BE2C (cell line): ENCODE measurements around the gene PLCXD1.

ENCODE experiments used
- DNase-seq: peaks from one replicate; pipeline ENCODE4 v3.0.0-alpha.2; 2020
- H3K27me3 ChIP-seq: fragments of 250-450 bp; sonication (Bioruptor Pico); 2 replicates; pipeline ENCODE4 v1.5.1; 2020; ENCODE audit warnings: mild to moderate bottlenecking
- H3K36me3 ChIP-seq: fragments of 250-450 bp; sonication (Bioruptor Pico); 2 replicates; pipeline ENCODE4 v1.5.1; 2020; ENCODE audit warnings: mild to moderate bottlenecking
- H3K4me1 ChIP-seq: fragments of 250-450 bp; sonication (Bioruptor Pico); 2 replicates; pipeline ENCODE4 v1.5.1; 2020
- H3K4me3 ChIP-seq: 2 replicates; pipeline ENCODE4 v1.5.1; 2011; ENCODE audit warnings: low read depth, low read length
- H3K9me3 ChIP-seq: fragments of 250-450 bp; sonication (Bioruptor Pico); 2 replicates; pipeline ENCODE4 v1.5.1; 2020
- CTCF ChIP-seq: IDR thresholded peaks from 2 replicates; pipeline ENCODE4 v1.5.1; 2012; ENCODE audit warnings: mild to moderate bottlenecking, low read depth, low read length

Gene PLCXD1

DNA sequence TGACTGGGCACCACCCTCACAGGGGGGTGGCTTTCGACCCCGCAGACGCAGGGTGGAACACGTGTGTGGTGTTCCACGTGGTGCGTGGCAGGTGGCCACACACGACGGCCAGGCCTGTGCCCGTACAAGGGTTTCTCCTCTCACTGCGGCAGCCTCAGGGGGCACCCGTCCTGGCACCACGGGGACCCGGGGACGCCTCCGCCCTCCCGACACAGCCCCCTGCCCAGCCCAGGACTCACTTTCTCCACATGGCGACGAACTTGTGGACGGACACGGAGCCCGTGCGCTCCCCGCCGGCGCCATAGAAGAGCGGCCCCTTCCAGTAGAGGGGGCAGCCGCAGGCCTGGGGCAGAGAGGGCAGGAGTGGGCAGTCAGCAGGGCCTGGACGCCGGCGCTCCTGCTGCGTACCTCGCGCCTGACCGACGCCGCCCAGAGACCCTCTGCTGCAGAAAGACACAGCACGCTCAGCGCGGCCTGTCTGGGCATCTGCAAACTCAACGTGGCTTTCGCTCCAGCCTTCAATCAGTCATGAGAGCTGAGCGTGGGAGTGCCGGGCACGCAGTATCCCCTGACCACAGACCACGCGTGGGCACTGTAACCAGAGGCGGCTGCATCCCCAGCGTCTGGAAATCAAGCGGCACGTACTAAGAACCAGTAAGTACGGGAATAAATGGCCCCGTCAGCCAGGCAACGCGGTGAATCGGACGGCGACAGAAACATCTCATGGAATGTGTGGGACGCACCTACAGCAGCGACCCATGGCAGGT, 66.4 kb downstream of the PLCXD1 start:
- H3K36me3 ChIP-seq = no peaks in the 10 kb centered on the region
- no peak overlapping the region for H3K4me3 ChIP-seq
- TF ChIP-seq CTCF = no peak
- no peaks in the 10 kb centered on the region for H3K27me3 ChIP-seq
- H3K9me3 ChIP-seq = no peaks in the 10 kb centered on the region
- H3K4me1 ChIP-seq = no peaks in the 10 kb centered on the region
- DNase-seq = no peak

GRCh38 chrX:348461-349117, 67.4 kb downstream of the PLCXD1 start:
- DNase-seq = no peak
- TF ChIP-seq CTCF = no peak
- no peaks in the 10 kb centered on the region for H3K27me3 ChIP-seq
- H3K4me1 ChIP-seq = no peaks in the 10 kb centered on the region
- no peaks in the 10 kb centered on the region for H3K36me3 ChIP-seq
- H3K4me3 ChIP-seq = no peak overlapping the region
- H3K9me3 ChIP-seq = no peaks in the 10 kb centered on the region

- Histone ChIP-seq H3K27me3 (no peaks in the 10 kb centered on the region), H3K36me3 (no peaks in the 10 kb centered on the region), H3K4me1 (no peaks in the 10 kb centered on the region), H3K9me3 (no peaks in the 10 kb centered on the region), H3K4me3 (no peak overlapping the region)
- no peak for DNase-seq
- TF ChIP-seq CTCF = no peak
Measured at GRCh38 chrX:349196-349595, 68.0 kb downstream of the PLCXD1 start.

- Histone ChIP-seq H3K36me3 (no peaks in the 10 kb centered on the region), H3K27me3 (no peaks in the 10 kb centered on the region), H3K9me3 (no peaks in the 10 kb centered on the region), H3K4me3 (no peak overlapping the region), H3K4me1 (no peaks in the 10 kb centered on the region)
- DNase-seq = no peak
- no peak for TF ChIP-seq CTCF
Measured at GRCh38 chrX:349702-350101, 68.5 kb downstream of the PLCXD1 start.

GRCh38 chrX:350148-350533, 69.0 kb downstream of the PLCXD1 start:
- no peak for DNase-seq
- Histone ChIP-seq H3K36me3 (no peaks in the 10 kb centered on the region), H3K9me3 (no peaks in the 10 kb centered on the region), H3K27me3 (no peaks in the 10 kb centered on the region), H3K4me1 (no peaks in the 10 kb centered on the region), H3K4me3 (no peak overlapping the region)
- no peak for TF ChIP-seq CTCF
